RWPE2 (cell line): ENCODE data around the gene MACROD2.

ENCODE experiments used
- ATAC-seq: fragments of 200-7000 bp; cut with Tn5 transposase; 3 replicates; pipeline ENCODE4 v1.9.1; 2021; ENCODE audit warnings: low read depth
- DNase-seq: peaks from one replicate; pipeline ENCODE4 v3.0.0-alpha.2; 2020; ENCODE audit warnings: low spot score
- H3K27ac ChIP-seq: fragments of 450-650 bp; 2 replicates; pipeline ENCODE4 v1.5.1; 2017; ENCODE audit warnings: mild to moderate bottlenecking; ENCODE audit not compliant: poor library complexity, severe bottlenecking
- H3K27me3 ChIP-seq: fragments of 250-450 bp; sonication (Bioruptor Pico); 2 replicates; pipeline ENCODE4 v1.5.1; 2021; ENCODE audit warnings: mild to moderate bottlenecking, moderate library complexity; ENCODE audit not compliant: insufficient read depth, poor library complexity, severe bottlenecking
- H3K36me3 ChIP-seq: fragments of 250-450 bp; sonication (Bioruptor Pico); 2 replicates; pipeline ENCODE4 v1.5.1; 2020; ENCODE audit warnings: low read depth, mild to moderate bottlenecking, moderate library complexity
- H3K4me1 ChIP-seq: fragments of 250-450 bp; sonication (Bioruptor Pico); 2 replicates; pipeline ENCODE4 v1.5.1; 2021; ENCODE audit warnings: mild to moderate bottlenecking, moderate library complexity; ENCODE audit not compliant: insufficient read depth, poor library complexity, severe bottlenecking
- H3K4me3 ChIP-seq: fragments of 250-450 bp; sonication (Bioruptor Pico); 2 replicates; pipeline ENCODE4 v1.5.1; 2021; ENCODE audit warnings: mild to moderate bottlenecking, moderate library complexity; ENCODE audit not compliant: severe bottlenecking
- H3K9me3 ChIP-seq: fragments of 250-450 bp; sonication (Bioruptor Pico); 2 replicates; pipeline ENCODE4 v1.5.1; 2021; ENCODE audit warnings: mild to moderate bottlenecking, moderate library complexity; ENCODE audit not compliant: severe bottlenecking
- CTCF ChIP-seq: fragments of 450-650 bp; IDR thresholded peaks from one replicate; pipeline ENCODE4 v1.5.1; 2017; ENCODE audit warnings: mild to moderate bottlenecking, moderate library complexity; ENCODE audit not compliant: poor library complexity, severe bottlenecking

The MACROD2 gene

GRCh38 chr20:15091421-15092037 is 1096.2 kb downstream of the MACROD2 start:
- ATAC-seq = no peak
- Histone ChIP-seq H3K27me3 (no peaks in the 10 kb centered on the region), H3K27ac (no peak overlapping the region), H3K9me3 (no peaks in the 10 kb centered on the region), H3K4me1 (no peaks in the 10 kb centered on the region), H3K36me3 (no peaks in the 10 kb centered on the region), H3K4me3 (no peak overlapping the region)
- no peak for DNase-seq
- TF ChIP-seq CTCF = no peak

GRCh38 chr20:15098351-15098750 is 1103.0 kb downstream of the MACROD2 start:
- no peak for DNase-seq
- Histone ChIP-seq H3K27me3 (no peaks in the 10 kb centered on the region), H3K9me3 (no peaks in the 10 kb centered on the region), H3K27ac (no peak overlapping the region), H3K4me3 (no peak overlapping the region), H3K36me3 (no peaks in the 10 kb centered on the region), H3K4me1 (no peaks in the 10 kb centered on the region)
- ATAC-seq = no peak
- no peak for TF ChIP-seq CTCF

- no peaks in the 10 kb centered on the region for H3K4me1 ChIP-seq
- H3K9me3 ChIP-seq = no peaks in the 10 kb centered on the region
- no peak for TF ChIP-seq CTCF
- DNase-seq (no peak), ATAC-seq (no peak)
- no peak overlapping the region for H3K27ac ChIP-seq
- H3K36me3 ChIP-seq = no peaks in the 10 kb centered on the region
- H3K27me3 ChIP-seq = no peaks in the 10 kb centered on the region
- no peak overlapping the region for H3K4me3 ChIP-seq
Observed at GRCh38 chr20:15099130-15099529, 1103.8 kb downstream of the MACROD2 start.

GRCh38 chr20:15100506-15101160 is 1105.3 kb downstream of the MACROD2 start:
- Histone ChIP-seq H3K4me3 (no peak overlapping the region), H3K9me3 (no peaks in the 10 kb centered on the region), H3K4me1 (no peaks in the 10 kb centered on the region), H3K27ac (no peak overlapping the region), H3K36me3 (no peaks in the 10 kb centered on the region), H3K27me3 (no peaks in the 10 kb centered on the region)
- DNase-seq = no peak
- no peak for TF ChIP-seq CTCF
- ATAC-seq = no peak

- H3K27ac ChIP-seq = no peak overlapping the region
- no peaks in the 10 kb centered on the region for H3K36me3 ChIP-seq
- no peak for ATAC-seq
- TF ChIP-seq CTCF = no peak
- DNase-seq = no peak
- no peaks in the 10 kb centered on the region for H3K9me3 ChIP-seq
- no peaks in the 10 kb centered on the region for H3K27me3 ChIP-seq
- H3K4me3 ChIP-seq = no peak overlapping the region
- no peaks in the 10 kb centered on the region for H3K4me1 ChIP-seq
Observed at GRCh38 chr20:15107931-15108330, 1112.6 kb downstream of the MACROD2 start.
